C4-2B (cell line): ENCODE measurements around the gene GCLC.

Experiments used
- H3K27ac ChIP-seq: fragments of 450-650 bp; 2 replicates; pipeline ENCODE4 v1.5.1; 2017
- CTCF ChIP-seq: fragments of 450-650 bp; conservative IDR thresholded peaks from 2 replicates; pipeline ENCODE4 v1.5.1; 2017; ENCODE audit warnings: mild to moderate bottlenecking
- ZFX ChIP-seq: fragments of 450-650 bp; IDR thresholded peaks from 2 replicates; pipeline ENCODE4 v1.6.1; 2017

Gene GCLC

GRCh38 chr6:53530346-53530745 is 14.6 kb downstream of the GCLC start:
- H3K27ac ChIP-seq: no peak overlapping the region
- TF ChIP-seq CTCF: no peak
- TF ChIP-seq ZFX: no peak

- TF ChIP-seq ZFX (no peak), CTCF (no peak)
- H3K27ac ChIP-seq: no peak overlapping the region
Measured at GRCh38 chr6:53529324-53530036, 15.4 kb downstream of the GCLC start.

- no peak overlapping the region for H3K27ac ChIP-seq
- TF ChIP-seq CTCF: no peak
Measured at GRCh38 chr6:53528107-53528506, 16.8 kb downstream of the GCLC start.

DNA sequence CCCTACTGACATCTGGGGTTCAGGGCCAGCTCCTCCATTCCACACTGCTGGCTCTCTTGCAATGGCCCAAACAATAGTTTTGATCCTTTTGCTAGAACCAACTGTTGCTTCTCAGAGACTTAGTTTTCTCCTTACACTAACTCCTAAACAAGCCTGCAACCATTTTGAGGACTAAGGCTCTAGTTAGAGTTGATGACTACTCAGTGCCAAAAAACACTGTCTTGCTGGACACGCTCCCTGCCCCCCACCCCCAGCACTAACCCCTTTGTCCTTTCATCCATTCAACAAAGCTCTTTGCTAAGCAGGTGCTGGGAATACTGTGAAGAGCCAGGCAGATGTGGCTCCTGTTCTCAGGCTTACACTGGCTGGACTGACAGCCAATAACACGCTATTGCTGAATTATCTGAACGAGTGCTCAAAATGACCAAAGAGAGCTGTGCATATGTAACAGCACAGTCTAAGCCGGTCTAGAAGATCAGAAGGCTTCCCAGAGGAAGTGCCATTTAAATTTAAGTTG is 17.6 kb downstream of the GCLC start:
- TF ChIP-seq ZFX: no peak
- no peak for TF ChIP-seq CTCF
- no peak overlapping the region for H3K27ac ChIP-seq

DNA sequence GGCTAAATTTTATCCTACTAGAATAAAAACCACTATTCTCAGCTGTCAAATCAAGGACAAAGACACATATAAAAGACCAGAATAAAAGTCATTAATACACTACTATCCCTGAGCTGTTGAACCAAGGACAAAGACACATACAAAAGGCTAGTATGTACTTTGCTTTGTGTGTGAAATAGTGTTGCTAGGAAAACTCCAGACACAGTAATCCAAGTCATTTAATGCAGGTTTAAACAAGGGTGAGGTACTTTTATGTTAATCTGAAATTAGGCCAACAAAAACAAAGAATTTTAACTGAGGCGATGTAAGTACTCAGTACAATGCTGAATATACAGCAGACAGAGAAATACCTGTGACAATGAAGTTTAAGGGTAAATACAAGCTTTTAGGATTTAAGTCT is 18.9 kb downstream of the GCLC start:
- no peak overlapping the region for H3K27ac ChIP-seq
- TF ChIP-seq CTCF: no peak
- TF ChIP-seq ZFX: no peak

DNA sequence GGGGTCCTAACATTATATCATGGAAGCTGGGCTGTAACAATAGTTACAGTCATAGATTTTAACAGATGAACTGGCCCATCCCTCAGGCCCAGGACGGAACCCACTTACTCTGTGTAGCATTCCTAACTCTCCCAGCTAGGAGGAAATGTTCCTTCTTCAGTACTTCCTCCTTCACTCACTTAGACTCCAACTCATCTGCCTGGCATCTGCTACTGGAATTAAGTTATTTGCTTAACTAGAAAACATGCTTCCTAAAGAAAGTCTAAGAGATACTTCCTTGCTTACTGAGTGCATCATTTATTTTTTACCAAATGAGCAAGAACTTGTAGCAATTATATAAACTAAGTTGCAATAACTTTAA is 20.5 kb downstream of the GCLC start:
- peak overlapping the region; percentile 68 for H3K27ac ChIP-seq
- TF ChIP-seq ZFX (no peak), CTCF (no peak)

GRCh38 chr6:53523511-53524454 is 21.1 kb downstream of the GCLC start:
- peak overlapping the region; percentile 68 for H3K27ac ChIP-seq
- no peak for TF ChIP-seq ZFX
- TF ChIP-seq CTCF: no peak
